Effector CD8-positive, alpha-beta T cell (primary cell): ENCODE results near the gene CRYM.
"Not testable (repeated sequence)": the region's sequence is repeated elsewhere in the genome, so short reads cannot be mapped to it uniquely, and the experiment has no call there.

Source experiments
- DNase-seq: peaks from one replicate; lab custom pipeline; 2025; lab: John Stamatoyannopoulos, UW
- total RNA-seq, 4 experiments: gene quantifications; one replicate each; lab custom pipeline; 2026; lab: John Stamatoyannopoulos, UW

The CRYM gene
- total RNA-seq = 0 reads per million in 4 experiments

GRCh38 chr16:21277927-21278706, at the start of gene CRYM:
TSS of gene CRYM (minus strand) at chr16:21278290. CDS start at chr16:21278251, 39 bp downstream.
- no peak for DNase-seq

DNA sequence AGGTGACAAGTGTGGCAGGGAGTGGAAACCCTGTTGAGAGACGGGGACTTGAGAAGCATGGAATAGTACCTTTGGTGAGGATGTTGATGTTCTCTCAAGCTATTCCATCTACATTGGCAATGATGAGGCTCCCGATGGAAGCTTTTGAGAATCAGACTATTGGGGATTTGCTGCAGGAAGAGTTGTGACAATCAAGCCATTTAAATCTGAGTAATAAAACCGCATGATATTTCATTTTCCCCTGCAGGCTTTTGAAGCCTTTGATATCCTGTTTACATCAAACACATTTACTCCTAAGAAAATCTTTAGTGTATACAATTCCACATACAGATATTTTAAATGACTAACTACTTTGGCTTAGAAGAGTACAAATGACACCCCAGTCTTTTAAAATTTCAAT, 49.0 kb upstream of the CRYM start:
- DNase-seq = no peak

DNA sequence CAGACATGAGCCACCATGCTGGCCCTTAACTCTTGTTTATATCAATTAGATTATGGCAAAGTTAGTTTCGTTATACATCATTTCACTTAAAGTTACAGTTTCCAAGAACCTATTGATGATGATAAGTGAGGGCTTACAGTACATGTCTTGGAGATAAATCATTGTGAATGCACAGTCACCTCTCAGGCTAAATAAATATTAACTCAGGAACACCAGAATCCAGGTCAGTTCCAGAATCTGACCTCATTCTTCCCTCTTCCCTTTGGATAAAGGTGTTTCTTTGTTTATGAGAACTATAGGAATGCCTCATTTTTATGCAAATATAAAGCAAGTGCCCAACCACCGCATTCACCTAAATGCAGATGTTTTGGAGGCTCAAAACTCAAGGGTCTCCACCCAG, 48.4 kb upstream of the CRYM start:
- DNase-seq = no peak

DNA sequence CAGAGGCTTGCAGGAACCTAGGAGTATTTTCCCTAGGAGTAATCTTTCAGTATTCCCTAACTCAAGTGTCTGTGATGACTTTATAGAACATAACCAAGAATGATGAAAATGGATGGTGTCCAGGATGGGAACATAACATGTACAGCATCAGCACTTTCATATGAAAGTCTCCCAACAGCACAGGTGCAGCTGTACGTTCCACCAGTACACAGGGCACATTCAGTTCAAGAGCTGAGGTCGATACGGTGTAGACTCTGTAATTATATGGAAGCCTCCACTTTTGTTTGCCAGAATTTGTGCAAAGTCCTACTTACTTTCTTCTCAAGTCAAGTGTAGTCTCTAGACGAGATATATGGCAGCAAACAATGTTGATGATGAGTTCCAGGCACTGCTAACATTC, 46.2 kb upstream of the CRYM start:
- no peak for DNase-seq

DNA sequence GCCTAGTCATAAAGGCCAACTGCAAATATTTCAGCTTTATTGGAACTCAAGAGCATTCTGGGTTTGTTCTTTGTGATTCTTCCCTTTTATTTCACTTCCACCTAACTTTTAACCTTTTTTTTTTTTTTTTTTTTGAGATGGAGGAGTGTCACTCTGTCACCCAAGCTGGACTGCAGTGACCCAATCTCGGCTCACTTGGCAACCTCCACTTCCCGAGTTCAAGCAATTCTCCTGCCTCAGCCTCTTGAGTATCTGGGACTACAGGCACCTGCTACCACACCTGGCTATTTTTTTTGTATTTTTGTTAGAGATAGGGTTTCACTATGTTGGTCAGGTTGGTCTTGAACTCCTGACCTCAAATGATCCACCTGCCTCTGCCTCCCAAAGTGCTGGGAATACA, 44.2 kb upstream of the CRYM start:
- DNase-seq = not testable (repeated sequence)

- no peak for DNase-seq
These were observed 43.6 kb upstream of the CRYM start for GRCh38 chr16:21321736-21322135.

DNA sequence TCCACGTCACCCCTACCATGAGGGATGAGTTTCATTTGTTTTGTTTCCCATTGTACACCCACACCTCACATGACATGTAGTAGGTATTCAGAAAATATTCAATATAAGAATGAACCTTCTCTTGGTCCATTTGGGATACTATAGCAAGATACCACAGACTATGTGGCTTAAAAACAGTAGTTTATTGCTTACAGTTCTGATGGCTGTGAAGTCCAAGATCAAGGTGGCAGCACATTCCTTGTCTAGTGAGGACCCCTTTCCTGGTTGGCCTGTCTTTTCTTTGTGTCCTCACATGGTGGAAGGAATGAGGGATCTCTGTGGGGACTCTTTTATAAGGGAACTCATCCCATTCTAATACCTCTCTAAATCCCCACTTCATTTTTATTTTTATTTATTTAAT, 36.2 kb upstream of the CRYM start:
- no peak for DNase-seq

DNA sequence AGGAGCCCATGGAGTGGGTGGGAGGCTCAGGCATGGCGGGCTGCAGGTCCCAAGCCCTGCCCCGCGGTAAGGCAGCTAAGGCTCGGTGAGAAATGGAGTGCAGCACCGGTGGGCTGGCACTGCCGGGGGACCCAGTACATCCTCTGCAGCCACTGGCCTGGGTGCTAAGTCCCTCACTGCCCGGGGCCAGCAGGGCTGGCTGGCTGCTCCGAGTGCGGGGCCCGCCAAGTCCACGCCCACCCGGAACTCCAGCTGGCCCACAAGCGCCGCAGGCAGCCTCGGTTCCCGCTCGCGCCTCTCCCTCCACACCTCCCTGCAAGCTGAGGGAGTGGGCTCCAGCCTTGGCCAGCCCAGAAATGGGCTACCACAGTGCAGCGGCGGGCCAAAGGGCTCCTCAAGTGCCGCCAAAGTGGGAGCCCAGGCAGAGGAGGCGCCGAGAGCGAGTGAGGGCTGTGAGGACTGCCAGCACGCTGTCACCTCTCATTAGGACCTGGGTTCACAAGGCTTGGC, 34.8 kb upstream of the CRYM start:
- not testable (repeated sequence) for DNase-seq

GRCh38 chr16:21312046-21312445, 34.0 kb upstream of the CRYM start:
- DNase-seq = not testable (repeated sequence)

DNA sequence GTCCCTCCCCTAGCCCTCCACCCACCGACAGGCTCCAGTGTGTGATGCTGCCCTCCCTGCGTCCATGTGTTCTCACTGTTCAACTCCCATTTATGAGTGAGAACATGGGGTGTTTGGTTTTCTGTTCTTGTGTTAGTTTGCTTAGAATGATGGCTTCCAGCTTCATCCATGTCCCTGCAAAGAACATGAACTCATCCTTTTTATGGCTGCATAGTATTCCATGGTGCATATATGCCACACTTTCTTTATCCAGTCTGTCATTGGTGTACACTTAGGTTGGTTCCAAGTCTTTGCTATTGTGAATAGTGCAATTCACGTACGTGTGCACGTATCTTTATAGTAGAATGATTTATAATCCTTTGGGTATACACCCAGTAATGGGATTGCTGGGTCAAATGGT, 28.6 kb upstream of the CRYM start:
- not testable (repeated sequence) for DNase-seq

DNA sequence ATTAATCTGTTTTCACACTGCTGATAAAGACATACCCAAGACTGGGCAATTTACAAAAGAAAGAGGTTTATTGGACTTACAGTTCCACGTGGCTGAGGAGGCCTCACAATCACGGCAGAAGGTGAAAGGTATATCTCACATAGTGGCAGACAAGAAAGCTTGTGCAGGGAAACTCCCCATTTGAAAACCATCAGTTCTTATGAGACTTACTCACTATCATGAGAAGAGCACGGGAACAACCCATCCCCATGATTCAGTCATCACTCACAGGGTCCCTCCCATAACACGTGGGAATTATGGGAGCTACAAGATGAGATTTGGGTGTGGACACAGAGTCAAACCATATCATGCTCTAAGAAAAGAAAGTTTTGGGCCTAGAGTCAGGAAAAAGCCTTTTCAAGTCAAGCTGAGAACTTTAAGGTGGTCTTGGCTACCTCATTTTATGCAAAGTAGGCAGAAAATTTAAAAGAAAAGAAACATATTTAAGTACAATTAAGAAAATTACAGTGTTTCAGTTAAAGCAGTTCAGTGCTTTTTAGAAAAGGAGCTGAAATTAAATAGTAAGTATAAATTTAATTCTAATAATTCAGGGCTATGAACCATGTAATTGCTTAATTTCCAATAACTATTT, 24.9 kb upstream of the CRYM start:
- DNase-seq = no peak

DNA sequence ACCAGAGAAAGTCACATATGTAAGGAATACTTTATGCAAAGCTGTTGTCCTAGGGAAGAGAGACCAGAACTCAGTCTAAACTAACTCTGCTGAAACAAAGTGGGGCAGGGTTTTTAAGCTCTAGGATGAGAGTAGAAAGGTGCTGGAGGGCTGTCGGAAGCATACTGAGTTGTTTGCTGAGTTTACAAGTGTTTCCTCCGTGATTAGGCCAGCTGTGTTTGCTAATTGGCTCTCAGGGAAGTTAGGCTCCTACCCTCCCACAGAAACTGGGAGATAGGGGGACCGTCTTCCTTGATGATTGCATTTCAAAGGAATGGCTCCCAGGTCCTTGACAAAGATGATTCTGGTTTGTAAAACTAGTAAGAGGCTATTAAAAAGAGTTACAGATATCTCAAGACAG, 24.4 kb upstream of the CRYM start:
- no peak for DNase-seq

GRCh38 chr16:21301895-21302291, 23.8 kb upstream of the CRYM start:
- DNase-seq = no peak

DNA sequence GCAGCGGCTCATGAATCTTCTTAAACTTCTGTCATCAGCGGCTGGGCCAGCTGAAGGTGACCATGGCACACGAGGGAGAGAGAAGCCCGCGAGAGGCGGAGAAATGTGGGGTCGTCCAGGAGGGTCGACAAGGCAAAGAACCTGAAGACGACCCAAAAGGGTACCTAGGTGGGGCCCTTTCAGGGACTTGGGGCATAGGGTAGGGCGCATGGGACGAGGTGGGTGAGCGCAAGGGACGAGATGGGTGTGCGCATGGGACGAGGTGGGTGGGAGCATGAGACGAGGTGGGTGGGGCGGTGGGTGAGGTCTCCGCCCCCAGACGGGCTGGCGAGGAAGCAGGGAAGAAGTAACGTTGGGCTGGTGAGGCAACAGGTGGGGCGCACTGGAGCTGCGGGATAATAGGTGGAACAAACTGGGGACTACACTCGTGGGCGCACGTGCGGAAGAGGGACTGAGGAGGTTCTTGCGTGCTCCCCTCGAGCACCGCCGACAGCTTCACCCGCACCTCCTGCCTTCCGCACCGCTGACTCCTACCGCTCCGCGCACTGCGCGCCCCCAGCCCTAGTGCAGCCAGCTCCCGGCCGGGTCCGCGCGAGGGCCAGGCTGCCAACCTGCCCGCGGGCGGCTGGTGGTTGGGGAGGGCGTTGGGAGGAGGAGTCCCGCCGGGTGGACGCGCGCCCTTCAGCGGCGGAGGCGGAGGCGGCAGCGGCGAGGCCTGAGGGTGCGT, 23.2 kb upstream of the CRYM start:
- DNase-seq = no peak

DNA sequence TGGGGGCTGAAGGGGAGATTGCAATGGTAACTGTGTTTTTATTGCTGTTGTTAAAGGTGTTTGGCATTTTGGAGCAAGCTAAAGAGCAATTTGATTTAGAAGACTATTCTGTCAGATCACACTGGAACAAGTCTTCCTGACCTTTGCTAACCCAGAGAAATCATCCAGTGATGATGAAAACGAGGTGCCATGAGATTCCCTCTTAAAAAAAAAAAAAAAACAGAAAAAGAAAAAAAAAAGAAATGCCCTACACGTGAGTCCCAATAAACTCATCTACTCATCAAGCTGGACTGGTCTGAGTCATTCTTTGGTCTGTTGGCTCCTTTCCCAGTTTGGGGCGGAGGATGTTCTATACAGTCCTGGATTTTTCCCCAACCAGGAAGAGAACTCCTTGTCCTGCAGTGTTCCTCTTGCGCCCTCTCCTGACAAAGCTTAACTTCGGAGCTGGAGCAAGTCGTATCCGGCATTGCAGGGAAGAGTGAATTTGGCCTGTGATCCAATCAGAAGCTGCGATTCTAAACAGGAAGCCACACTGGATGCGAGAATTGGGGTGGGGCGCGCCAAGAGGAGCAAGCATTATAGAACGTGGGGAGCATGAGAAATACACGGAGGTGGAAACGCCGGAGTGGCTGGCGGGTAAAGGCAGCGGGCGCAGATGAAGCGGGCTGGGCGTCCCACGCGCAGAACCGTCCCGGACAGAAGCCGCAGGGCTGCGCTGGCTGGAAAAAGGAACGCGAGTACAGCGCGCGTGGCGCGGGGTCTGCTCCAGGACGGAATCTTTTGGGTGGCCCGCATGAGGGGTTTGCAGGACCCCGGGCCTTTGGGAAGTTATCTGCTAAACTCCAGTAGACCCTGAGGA, 22.4 kb upstream of the CRYM start:
- no peak for DNase-seq

GRCh38 chr16:21289789-21290188, 11.7 kb upstream of the CRYM start:
- DNase-seq = not testable (repeated sequence)

DNA sequence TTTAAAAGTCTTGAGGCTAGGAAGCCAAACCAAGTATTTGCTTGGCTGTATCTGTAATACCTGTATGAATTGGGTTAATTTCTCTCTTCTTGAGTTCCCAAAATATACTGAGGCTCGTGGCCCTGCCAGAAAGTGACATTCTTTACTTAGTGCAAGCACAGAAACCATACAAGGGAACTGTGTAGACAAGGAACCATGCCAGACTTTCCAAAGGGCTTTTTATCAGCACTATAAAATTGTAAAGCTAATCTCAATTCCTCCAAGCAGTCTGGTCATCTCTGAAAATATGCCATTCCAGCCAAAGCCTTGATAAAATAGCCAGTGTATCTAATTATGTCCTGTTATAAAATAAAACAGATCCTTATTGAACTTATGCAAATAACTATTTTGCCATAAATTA, 7.2 kb upstream of the CRYM start:
- no peak for DNase-seq

GRCh38 chr16:21284414-21284813, 6.3 kb upstream of the CRYM start:
- DNase-seq = no peak

- DNase-seq = no peak
These were observed 5.6 kb upstream of the CRYM start for GRCh38 chr16:21283521-21284289.

DNA sequence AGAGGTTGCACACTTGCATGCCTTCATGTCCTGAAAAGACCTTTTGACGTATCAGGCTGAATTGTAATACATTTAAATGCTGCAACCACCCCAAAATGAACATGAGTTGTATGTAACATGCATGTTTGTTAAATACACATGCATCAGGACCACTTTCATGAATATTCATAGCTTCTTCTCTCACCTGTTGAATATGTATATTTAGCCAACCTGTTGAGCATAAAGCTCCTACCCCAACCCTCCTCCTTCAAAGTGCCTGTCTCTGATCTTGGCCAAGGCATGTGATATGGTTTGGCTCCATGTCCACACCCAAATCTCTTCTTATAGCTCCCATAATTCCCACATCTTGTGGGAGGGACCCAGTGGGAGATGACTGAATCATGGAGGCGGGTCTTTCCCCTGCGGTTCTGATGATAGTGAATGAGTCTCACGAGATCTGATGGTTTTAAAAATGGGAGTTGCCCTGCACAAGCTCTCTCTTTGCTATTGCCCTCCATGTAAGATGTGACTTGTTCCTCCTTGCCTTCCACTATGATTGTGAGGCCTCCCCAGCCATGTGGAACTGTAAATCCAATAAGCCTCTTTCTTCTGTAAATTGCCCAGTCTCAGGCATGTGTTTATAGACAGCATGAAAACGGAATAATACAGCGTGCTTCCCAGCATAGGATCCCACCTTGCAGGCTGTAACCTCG, 3.8 kb upstream of the CRYM start:
- no peak for DNase-seq
